SU-DHL-6 (cell line): ENCODE results near the gene TNFRSF19.

Source experiments
- H2AFZ ChIP-seq: fragments of 200-600 bp; sonication (generic); 2 replicates; pipeline ENCODE4 v1.6.1; 2014; ENCODE audit warnings: low read depth, mild to moderate bottlenecking, moderate library complexity, mixed read lengths, antibody characterized with exemption, low read length; ENCODE audit not compliant: severe bottlenecking
- H3F3A ChIP-seq: fragments of 200-600 bp; shearing (Covaris generic); 2 replicates; pipeline ENCODE4 v1.6.0; 2016; ENCODE audit warnings: antibody characterized with exemption, mild to moderate bottlenecking; ENCODE audit not compliant: insufficient read depth
- H3K27ac ChIP-seq: fragments of 200-600 bp; sonication (generic); 2 replicates; pipeline ENCODE4 v1.5.1; 2016; ENCODE audit warnings: low read depth, mild to moderate bottlenecking, low read length, moderate library complexity, mixed read lengths
- H3K27me3 ChIP-seq: fragments of 200-600 bp; sonication (generic), shearing (Covaris generic); 2 replicates; pipeline ENCODE4 v1.6.0; 2014; ENCODE audit warnings: mild to moderate bottlenecking, low read length
- H3K36me3 ChIP-seq: fragments of 200-600 bp; sonication (generic); 2 replicates; pipeline ENCODE4 v1.6.1; 2014; ENCODE audit warnings: mild to moderate bottlenecking, low read length, mixed read lengths
- H3K4me2 ChIP-seq: fragments of 300-600, 200-600 bp; shearing (Covaris generic), sonication (generic); 2 replicates; pipeline ENCODE4 v1.6.0; 2014; ENCODE audit warnings: low read length, low read depth, mild to moderate bottlenecking; ENCODE audit not compliant: poor library complexity, severe bottlenecking
- H3K4me3 ChIP-seq: fragments of 200-600 bp; sonication (generic); 2 replicates; pipeline ENCODE4 v1.5.1; 2014; ENCODE audit warnings: antibody characterized with exemption, low read length, mild to moderate bottlenecking, mixed read lengths; ENCODE audit not compliant: insufficient read depth, poor library complexity, severe bottlenecking
- H3K79me2 ChIP-seq: fragments of 200-600 bp; sonication (generic); 2 replicates; pipeline ENCODE4 v1.6.1; 2014; ENCODE audit warnings: mild to moderate bottlenecking, low read length, moderate library complexity; ENCODE audit not compliant: insufficient read depth
- H3K9ac ChIP-seq: fragments of 200-600 bp; sonication (generic); 2 replicates; pipeline ENCODE4 v1.7.0; 2014; ENCODE audit warnings: mild to moderate bottlenecking, low read length
- H3K9me2 ChIP-seq: fragments of 200-600 bp; sonication (generic); replicated peaks from 2 replicates; pipeline ENCODE4 v1.6.1; 2014; ENCODE audit warnings: low read length; ENCODE audit not compliant: insufficient read depth
- H3K9me3 ChIP-seq: fragments of 200-600 bp; sonication (generic); 2 replicates; pipeline ENCODE4 v1.6.1; 2014; ENCODE audit warnings: low read length, mixed read lengths; ENCODE audit not compliant: insufficient read depth
- H4K20me1 ChIP-seq: fragments of 200-600 bp; sonication (generic); 2 replicates; pipeline ENCODE4 v1.6.1; 2014; ENCODE audit warnings: low read depth, mild to moderate bottlenecking, antibody characterized with exemption, low read length, moderate library complexity, mixed read lengths
- CTCF ChIP-seq: fragments of 200-600 bp; sonication (generic); IDR thresholded peaks from one replicate; pipeline ENCODE4 v1.5.1; 2017; ENCODE audit warnings: antibody characterized with exemption, mild to moderate bottlenecking, low read length, moderate library complexity; ENCODE audit not compliant: insufficient read depth, poor library complexity, severe bottlenecking
- EZH2phosphoT487 ChIP-seq: fragments of 200-600 bp; sonication (generic), shearing (Covaris generic); conservative IDR thresholded peaks from 2 replicates; pipeline ENCODE4 v1.6.1; 2018; ENCODE audit warnings: mild to moderate bottlenecking, antibody characterized with exemption, low read length, moderate library complexity, mixed read lengths

The TNFRSF19 gene

GRCh38 chr13:23554000-23554399, 16.2 kb upstream of the TNFRSF19 start:
- H2AFZ ChIP-seq: no peak overlapping the region
- H3K27me3 ChIP-seq: no peaks in the 10 kb centered on the region
- no peak overlapping the region for H3K4me3 ChIP-seq
- H3K36me3 ChIP-seq: no peaks in the 10 kb centered on the region
- H4K20me1 ChIP-seq: no peaks in the 10 kb centered on the region
- no peak for TF ChIP-seq CTCF
- TF ChIP-seq EZH2phosphoT487: no peak
- no peaks in the 10 kb centered on the region for H3K9me2 ChIP-seq
- H3K9ac ChIP-seq: no peak overlapping the region
- no peaks in the 10 kb centered on the region for H3K79me2 ChIP-seq
- no peaks in the 10 kb centered on the region for H3K9me3 ChIP-seq
- H3K4me2 ChIP-seq: no peak overlapping the region
- no peaks in the 10 kb centered on the region for H3F3A ChIP-seq
- H3K27ac ChIP-seq: no peak overlapping the region

DNA sequence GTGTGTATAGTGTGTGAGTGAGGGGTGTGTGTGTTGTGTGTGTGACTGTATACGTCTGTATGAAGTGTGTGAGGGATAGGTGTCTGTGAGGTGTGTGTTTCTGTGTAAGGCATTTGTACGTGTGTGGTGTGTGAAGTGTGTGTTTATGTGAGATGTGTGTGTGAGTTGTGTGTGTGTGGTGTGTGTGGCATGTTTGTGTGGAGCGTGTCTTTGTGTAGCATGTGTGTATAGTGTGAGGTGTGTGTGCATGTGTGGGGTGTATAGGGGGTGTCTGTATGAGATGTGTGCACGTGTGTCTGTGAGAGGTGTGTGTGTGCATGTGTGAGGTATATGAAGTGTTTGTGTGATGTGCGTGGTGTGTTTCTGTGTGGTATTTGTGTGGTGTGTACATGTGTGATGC, 13.2 kb upstream of the TNFRSF19 start:
- H3K27ac ChIP-seq: no peak overlapping the region
- no peaks in the 10 kb centered on the region for H3F3A ChIP-seq
- H2AFZ ChIP-seq: no peak overlapping the region
- no peaks in the 10 kb centered on the region for H3K79me2 ChIP-seq
- H3K9ac ChIP-seq: no peak overlapping the region
- H3K9me3 ChIP-seq: no peaks in the 10 kb centered on the region
- H3K4me3 ChIP-seq: no peak overlapping the region
- H4K20me1 ChIP-seq: no peaks in the 10 kb centered on the region
- no peaks in the 10 kb centered on the region for H3K27me3 ChIP-seq
- H3K36me3 ChIP-seq: no peaks in the 10 kb centered on the region
- H3K4me2 ChIP-seq: no peak overlapping the region
- H3K9me2 ChIP-seq: no peaks in the 10 kb centered on the region
- no peak for TF ChIP-seq EZH2phosphoT487

GRCh38 chr13:23557733-23558132, 12.5 kb upstream of the TNFRSF19 start:
- Histone ChIP-seq H2AFZ (no peak overlapping the region), H3F3A (no peaks in the 10 kb centered on the region), H3K4me3 (no peak overlapping the region), H3K9me3 (no peaks in the 10 kb centered on the region), H3K9ac (no peak overlapping the region), H4K20me1 (no peaks in the 10 kb centered on the region), H3K27ac (no peak overlapping the region), H3K9me2 (no peaks in the 10 kb centered on the region), H3K4me2 (no peak overlapping the region), H3K79me2 (no peaks in the 10 kb centered on the region), H3K27me3 (no peaks in the 10 kb centered on the region), H3K36me3 (no peaks in the 10 kb centered on the region)
- TF ChIP-seq CTCF: no peak
- TF ChIP-seq EZH2phosphoT487: no peak

GRCh38 chr13:23558675-23559536, 11.3 kb upstream of the TNFRSF19 start:
- H3K4me2 ChIP-seq: no peak overlapping the region
- H3K4me3 ChIP-seq: no peak overlapping the region
- no peaks in the 10 kb centered on the region for H3K9me2 ChIP-seq
- no peak overlapping the region for H3K27ac ChIP-seq
- no peaks in the 10 kb centered on the region for H3K79me2 ChIP-seq
- no peak for TF ChIP-seq EZH2phosphoT487
- TF ChIP-seq CTCF: no peak
- no peaks in the 10 kb centered on the region for H3K27me3 ChIP-seq
- no peaks in the 10 kb centered on the region for H3K9me3 ChIP-seq
- no peaks in the 10 kb centered on the region for H4K20me1 ChIP-seq
- H3F3A ChIP-seq: no peaks in the 10 kb centered on the region
- no peak overlapping the region for H2AFZ ChIP-seq
- H3K36me3 ChIP-seq: no peaks in the 10 kb centered on the region
- H3K9ac ChIP-seq: no peak overlapping the region
